GM12878 (cell line): ENCODE data around the gene DPH7. TPM values are rescaled to one million over a fixed set of nuclear protein-coding genes. Genes with fewer than 3 reads are reported as not detected.

Experiments
- BCL11A ChIP-seq: IDR thresholded peaks from 2 replicates; pipeline ENCODE4 v1.6.1; 2011; ENCODE audit warnings: low read depth, low read length
- BMI1 ChIP-seq: fragments of 450-650 bp; IDR thresholded peaks from 2 replicates; pipeline ENCODE4 v1.6.1; 2016; ENCODE audit warnings: mild to moderate bottlenecking, moderate library complexity, borderline replicate concordance
- CREB1 ChIP-seq: IDR thresholded peaks from 2 replicates; pipeline ENCODE4 v1.6.1; 2012; ENCODE audit warnings: low read depth, mild to moderate bottlenecking, inconsistent platforms
- DPF2 ChIP-seq: fragments of 450-650 bp; IDR thresholded peaks from 2 replicates; pipeline ENCODE4 v1.6.1; 2017; ENCODE audit warnings: mild to moderate bottlenecking
- E4F1 ChIP-seq: fragments of 450-650 bp; IDR thresholded peaks from 2 replicates; pipeline ENCODE4 v1.6.1; 2018; ENCODE audit warnings: borderline replicate concordance, mild to moderate bottlenecking; ENCODE audit not compliant: partially characterized antibody
- FOS ChIP-seq: IDR thresholded peaks from 3 replicates; pipeline ENCODE4 v1.6.1; 2011; ENCODE audit warnings: borderline replicate concordance; ENCODE audit not compliant: insufficient read length; ENCODE audit errors: extremely low read depth
- GABPA ChIP-seq: IDR thresholded peaks from 2 replicates; pipeline ENCODE4 v1.6.1; 2014; ENCODE audit warnings: antibody characterized with exemption, low read depth, mild to moderate bottlenecking, inconsistent platforms
- GATAD2B ChIP-seq: fragments of 450-650 bp; conservative IDR thresholded peaks from 2 replicates; pipeline ENCODE4 v1.6.1; 2017; ENCODE audit warnings: low read depth, mild to moderate bottlenecking, moderate library complexity
- HDGF ChIP-seq: fragments of 450-650 bp; IDR thresholded peaks from 2 replicates; pipeline ENCODE4 v1.6.1; 2016; ENCODE audit warnings: antibody characterized with exemption
- IKZF1 ChIP-seq: fragments of 450-650 bp; conservative IDR thresholded peaks from 2 replicates; pipeline ENCODE4 v1.6.1; 2017; ENCODE audit warnings: antibody characterized with exemption, mild to moderate bottlenecking
- IRF3 ChIP-seq: fragments of 450-650 bp; IDR thresholded peaks from 2 replicates; pipeline ENCODE4 v1.6.1; 2014; ENCODE audit warnings: mild to moderate bottlenecking
- LARP7 ChIP-seq: fragments of 450-650 bp; IDR thresholded peaks from 2 replicates; pipeline ENCODE4 v1.6.1; 2017; ENCODE audit warnings: mild to moderate bottlenecking
- MTA2 ChIP-seq: fragments of 450-650 bp; IDR thresholded peaks from 2 replicates; pipeline ENCODE4 v1.6.1; 2016; ENCODE audit warnings: low read depth, mild to moderate bottlenecking, moderate library complexity
- NFIC ChIP-seq: IDR thresholded peaks from 2 replicates; pipeline ENCODE4 v1.6.1; 2012; ENCODE audit warnings: low read depth, mild to moderate bottlenecking, inconsistent platforms, low read length, moderate library complexity
- NFYA ChIP-seq: IDR thresholded peaks from 2 replicates; pipeline ENCODE4 v1.6.1; 2011; ENCODE audit warnings: low read depth, mild to moderate bottlenecking, low read length, improper control_type of control experiment, borderline replicate concordance
- PKNOX1 ChIP-seq: fragments of 450-650 bp; IDR thresholded peaks from 2 replicates; pipeline ENCODE4 v1.6.1; 2016; ENCODE audit warnings: mild to moderate bottlenecking
- POLR2A ChIP-seq: IDR thresholded peaks from 2 replicates; pipeline ENCODE4 v1.6.1; 2011; ENCODE audit warnings: low read depth, mild to moderate bottlenecking, low read length
- POLR2AphosphoS5 ChIP-seq: IDR thresholded peaks from 2 replicates; pipeline ENCODE4 v1.6.1; 2011; ENCODE audit warnings: mild to moderate bottlenecking, low read length, inconsistent platforms
- POU2F2 ChIP-seq: IDR thresholded peaks from 3 replicates; pipeline ENCODE4 v1.6.1; 2011; ENCODE audit warnings: low read depth, mild to moderate bottlenecking, low read length, borderline replicate concordance
- RAD21 ChIP-seq: IDR thresholded peaks from 2 replicates; pipeline ENCODE4 v1.6.1; 2011; ENCODE audit warnings: mild to moderate bottlenecking, low read depth, low read length, moderate library complexity; ENCODE audit not compliant: insufficient read depth
- SMAD5 ChIP-seq: IDR thresholded peaks from 2 replicates; pipeline ENCODE4 v1.6.1; 2016; ENCODE audit warnings: antibody characterized with exemption, low read depth
- SMARCA5 ChIP-seq: fragments of 450-650 bp; IDR thresholded peaks from 2 replicates; pipeline ENCODE4 v1.6.1; 2017; ENCODE audit warnings: mild to moderate bottlenecking
- SP1 ChIP-seq: IDR thresholded peaks from one replicate; pipeline ENCODE4 v1.6.1; 2011; ENCODE audit warnings: low read depth, low read length
- SPI1 ChIP-seq: IDR thresholded peaks from 2 replicates; pipeline ENCODE4 v1.6.1; 2011; ENCODE audit warnings: low read depth, mild to moderate bottlenecking, low read length, moderate library complexity, borderline replicate concordance; ENCODE audit not compliant: insufficient read depth
- SREBF1 ChIP-seq: IDR thresholded peaks from 2 replicates; pipeline ENCODE4 v1.6.1; 2012; ENCODE audit warnings: mild to moderate bottlenecking, low read length
- STAT3 ChIP-seq: IDR thresholded peaks from 2 replicates; pipeline ENCODE4 v1.6.1; 2011; ENCODE audit warnings: low read depth, low read length, improper control_type of control experiment
- TCF12 ChIP-seq: IDR thresholded peaks from 2 replicates; pipeline ENCODE4 v1.6.1; 2011; ENCODE audit warnings: low read depth, mild to moderate bottlenecking, low read length
- YBX1 ChIP-seq: fragments of 450-650 bp; IDR thresholded peaks from 2 replicates; pipeline ENCODE4 v1.6.1; 2016; ENCODE audit warnings: antibody characterized with exemption
- ZBED1 ChIP-seq: IDR thresholded peaks from 2 replicates; pipeline ENCODE4 v1.6.1; 2016; ENCODE audit warnings: borderline replicate concordance
- ZNF24 ChIP-seq: fragments of 450-650 bp; IDR thresholded peaks from 2 replicates; pipeline ENCODE4 v1.6.1; 2017; ENCODE audit warnings: antibody characterized with exemption, mild to moderate bottlenecking
- polyA plus RNA-seq, 11 experiments: library from polyadenylated mRNA; depleted of rRNA in 4 of 11; unstranded in 6 of 11; stranded (reverse) in 5 of 11; fragments of >200 nt; fragmentation: Nextera tagmentation in 4 of 11; fragmentation: Illumina TruSeq in 1 of 11; extraction: Ambion mirVana in 4 of 11; extraction: Trizol in 1 of 11; gene quantifications; 1 replicate in 1 of 11; 2 replicates in 10 of 11; pipeline versions ENCODE4 v1.2.1 to v1.2.3, GENCODE V29; 2011 to 2016; ENCODE audit warnings: inconsistent platforms in 2 of 11, missing spikeins in 2 of 11, low read depth in 1 of 11
- total RNA-seq, 4 experiments: library from RNA; depleted of rRNA in 3 of 4; stranded (reverse); fragments of >200 nt in 3 of 4; fragmentation: Illumina TruSeq in 1 of 4; extraction: Trizol in 1 of 4; gene quantifications; 2 replicates each; pipeline versions ENCODE4 v1.2.1 to v1.2.3, GENCODE V29; 2013 to 2021

DPH7 gene
- total and polyA plus RNA-seq, 10 of the 15 experiments (the other 5 are each of a cell fraction or from before 2014, with no cell fraction given), result 8.7 to 40.0 (median 28.1) TPM

- no peak for TF ChIP-seq BMI1
- peak; percentile 93 for TF ChIP-seq GABPA
- no peak for TF ChIP-seq RAD21
- TF ChIP-seq SPI1, result no peak
- no peak for TF ChIP-seq STAT3
- peak; percentile 37; the same call in 1 of the 2 replicates for TF ChIP-seq POLR2AphosphoS5
- no peak for TF ChIP-seq ZNF24
- 0 out of 2 replicates have a peak, but pooled peaks have one; percentile 21 for TF ChIP-seq HDGF
- TF ChIP-seq POU2F2, result peak; percentile 39; the same call in 1 of the 3 replicates
- TF ChIP-seq E4F1, result no peak
- TF ChIP-seq MTA2, result peak; percentile 97
- no peak for TF ChIP-seq NFYA
- TF ChIP-seq NFIC, result peak; percentile 27; the same call in 1 of the 2 replicates
- TF ChIP-seq SREBF1, result peak; percentile 87
- no peak for TF ChIP-seq ZBED1
- TF ChIP-seq GATAD2B, result 0 out of 2 replicates have a peak, but pooled peaks have one; percentile 68
- no peak for TF ChIP-seq BCL11A
- no peak for TF ChIP-seq IRF3
- peak; percentile 69; the same call in 1 of the 2 replicates for TF ChIP-seq POLR2A
- TF ChIP-seq SP1, result peak; percentile 15
- TF ChIP-seq DPF2, result peak; percentile 29; the same call in 1 of the 2 replicates
- peak; percentile 100 for TF ChIP-seq IKZF1
- TF ChIP-seq FOS, result no peak
- no peak for TF ChIP-seq TCF12
- no peak for TF ChIP-seq SMARCA5
- 0 out of 2 replicates have a peak, but pooled peaks have one; percentile 57 for TF ChIP-seq LARP7
- peak; percentile 86 for TF ChIP-seq CREB1
- no peak for TF ChIP-seq YBX1
- no peak for TF ChIP-seq SMAD5
- TF ChIP-seq PKNOX1, result no peak
These were observed 39.7 kb upstream of the DPH7 start, which contains the start of gene EHMT1 (continued) for GRCh38 chr9:137618105-137619067.
